MCF 10A (cell line): ENCODE measurements around the gene SIVA1. TPM values are rescaled to one million over a fixed set of nuclear protein-coding genes. Genes with fewer than 3 reads are reported as not detected.

Experiments
- BruUV-seq: library from RNA; stranded (reverse); fragments of 400-500 nt; replicated peaks from 2 replicates; lab custom pipeline; 2021; lab: Mats Ljungman, UMichigan
- CTCF ChIA-PET: fragments of 300-600 bp; sonication (Branson Sonifier 250); formaldehyde crosslinking; extraction: SDS; loops from one replicate; lab custom pipeline; 2021; ENCODE audit warnings: antibody characterized with exemption, inconsistent platforms; lab: Yijun Ruan, JAX
- POLR2A ChIA-PET: fragments of 300-600, 350-650 bp; sonication (Branson Sonifier 250); formaldehyde crosslinking; extraction: SDS; loops from one replicate; lab custom pipeline; 2020; ENCODE audit warnings: antibody characterized with exemption, inconsistent platforms; lab: Yijun Ruan, JAX
- DNase-seq: peaks from one replicate; pipeline ENCODE4 v3.0.0-alpha.2; 2018; ENCODE audit not compliant: unreplicated experiment
- H3K27ac Mint-ChIP-seq: one replicate; pipeline ENCODE4 v1.8.0; 2022; ENCODE audit warnings: mild to moderate bottlenecking, low read depth, mixed read lengths; ENCODE audit not compliant: unreplicated experiment
- H3K27me3 Mint-ChIP-seq: one replicate; pipeline ENCODE4 v1.8.0; 2022; ENCODE audit warnings: mixed read lengths; ENCODE audit not compliant: insufficient read depth, unreplicated experiment
- H3K36me3 Mint-ChIP-seq: one replicate; pipeline ENCODE4 v1.8.0; 2022; ENCODE audit warnings: mild to moderate bottlenecking, moderate library complexity, mixed read lengths; ENCODE audit not compliant: insufficient read depth, unreplicated experiment
- H3K4me1 Mint-ChIP-seq: one replicate; pipeline ENCODE4 v1.8.0; 2022; ENCODE audit warnings: mixed read lengths; ENCODE audit not compliant: insufficient read depth, unreplicated experiment
- H3K4me3 Mint-ChIP-seq: one replicate; pipeline ENCODE4 v1.8.0; 2022; ENCODE audit warnings: mild to moderate bottlenecking, moderate library complexity, mixed read lengths; ENCODE audit not compliant: unreplicated experiment
- H3K9me3 Mint-ChIP-seq: one replicate; pipeline ENCODE4 v1.8.0; 2022; ENCODE audit warnings: mixed read lengths; ENCODE audit not compliant: unreplicated experiment
- intact Hi-C: fragments of 100-400 bp; cut with micrococcal nuclease; formaldehyde crosslinking; loops from 2 replicates; pipeline ENCODE4 v1.14.1; 2022
- total RNA-seq: library from RNA; stranded (reverse); gene quantifications from 2 replicates; pipeline ENCODE4 v1.2.3, GENCODE V29; 2022
- TF ChIP-seq, protein P1 (sequence below): fragments of 200-600 bp; IDR thresholded peaks from one replicate; pipeline ENCODE4 v1.8.0; 2022; ENCODE audit warnings: antibody characterized with exemption, mild to moderate bottlenecking; ENCODE audit not compliant: unreplicated experiment

Gene SIVA1
- total RNA-seq, 1 experiment from 2014 or later: 63.3 TPM

DNA sequence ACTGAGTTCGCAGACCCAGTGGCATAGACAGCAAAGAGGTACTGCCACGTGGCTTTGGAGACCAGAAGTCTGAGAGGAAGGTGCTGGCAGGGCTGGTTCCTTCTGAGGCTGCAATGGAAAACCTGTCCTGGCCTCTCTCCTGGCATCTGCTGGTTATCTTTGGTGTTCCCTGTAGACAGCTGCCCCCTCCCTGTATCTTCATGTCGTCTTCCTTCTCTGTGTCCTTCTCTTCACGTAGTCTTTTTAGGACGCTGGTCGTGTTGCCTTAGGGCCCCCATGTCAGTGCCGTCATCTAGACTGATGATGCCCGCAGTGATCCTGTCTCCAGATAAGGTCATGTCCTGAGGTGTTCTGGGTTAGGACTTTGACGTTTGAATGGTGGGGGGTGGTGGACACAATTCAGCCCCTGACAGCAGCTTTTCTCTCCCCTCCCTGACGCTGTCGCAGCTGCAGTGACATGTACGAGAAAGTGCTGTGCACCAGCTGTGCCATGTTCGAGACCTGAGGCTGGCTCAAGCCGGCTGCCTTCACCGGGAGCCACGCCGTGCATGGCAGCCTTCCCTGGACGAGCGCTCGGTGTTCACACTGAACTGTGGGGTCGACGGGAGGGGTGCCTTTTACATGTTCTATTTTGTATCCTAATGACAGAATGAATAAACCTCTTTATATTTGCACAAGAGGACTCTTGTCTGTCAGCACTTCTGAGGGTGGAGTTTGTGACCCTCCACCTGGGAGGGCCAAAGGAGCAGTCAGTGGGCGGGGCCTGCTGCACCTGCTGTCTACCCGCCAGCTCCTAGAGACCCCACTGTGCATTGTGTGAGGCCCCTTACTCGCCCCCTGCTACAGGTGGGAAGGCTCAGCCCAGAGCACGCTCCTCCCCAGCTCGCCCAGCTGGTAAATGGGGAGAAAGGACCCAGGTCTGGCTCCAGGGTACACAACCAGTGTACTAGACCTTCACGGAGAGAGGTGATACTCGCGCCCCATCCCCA, 6.3 kb downstream of the SIVA1 start:
- H3K27ac Mint-ChIP-seq: no peak overlapping the region
- no peak for DNase-seq
- no peak overlapping the region for H3K4me3 Mint-ChIP-seq
- TF ChIP-seq, protein P1, sequence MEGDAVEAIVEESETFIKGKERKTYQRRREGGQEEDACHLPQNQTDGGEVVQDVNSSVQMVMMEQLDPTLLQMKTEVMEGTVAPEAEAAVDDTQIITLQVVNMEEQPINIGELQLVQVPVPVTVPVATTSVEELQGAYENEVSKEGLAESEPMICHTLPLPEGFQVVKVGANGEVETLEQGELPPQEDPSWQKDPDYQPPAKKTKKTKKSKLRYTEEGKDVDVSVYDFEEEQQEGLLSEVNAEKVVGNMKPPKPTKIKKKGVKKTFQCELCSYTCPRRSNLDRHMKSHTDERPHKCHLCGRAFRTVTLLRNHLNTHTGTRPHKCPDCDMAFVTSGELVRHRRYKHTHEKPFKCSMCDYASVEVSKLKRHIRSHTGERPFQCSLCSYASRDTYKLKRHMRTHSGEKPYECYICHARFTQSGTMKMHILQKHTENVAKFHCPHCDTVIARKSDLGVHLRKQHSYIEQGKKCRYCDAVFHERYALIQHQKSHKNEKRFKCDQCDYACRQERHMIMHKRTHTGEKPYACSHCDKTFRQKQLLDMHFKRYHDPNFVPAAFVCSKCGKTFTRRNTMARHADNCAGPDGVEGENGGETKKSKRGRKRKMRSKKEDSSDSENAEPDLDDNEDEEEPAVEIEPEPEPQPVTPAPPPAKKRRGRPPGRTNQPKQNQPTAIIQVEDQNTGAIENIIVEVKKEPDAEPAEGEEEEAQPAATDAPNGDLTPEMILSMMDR: no peak
- peaks cover 2% of the 10 kb centered on the region for H3K4me1 Mint-ChIP-seq
- H3K36me3 Mint-ChIP-seq: peaks cover 31% of the 10 kb centered on the region
- intact Hi-C loops: no loop called here
- no TSS peak for BruUV-seq
- H3K27me3 Mint-ChIP-seq: no peaks in the 10 kb centered on the region
- ChIA-PET POLR2A (no interaction called here), CTCF (no interaction called here)
- H3K9me3 Mint-ChIP-seq: no peaks in the 10 kb centered on the region

DNA sequence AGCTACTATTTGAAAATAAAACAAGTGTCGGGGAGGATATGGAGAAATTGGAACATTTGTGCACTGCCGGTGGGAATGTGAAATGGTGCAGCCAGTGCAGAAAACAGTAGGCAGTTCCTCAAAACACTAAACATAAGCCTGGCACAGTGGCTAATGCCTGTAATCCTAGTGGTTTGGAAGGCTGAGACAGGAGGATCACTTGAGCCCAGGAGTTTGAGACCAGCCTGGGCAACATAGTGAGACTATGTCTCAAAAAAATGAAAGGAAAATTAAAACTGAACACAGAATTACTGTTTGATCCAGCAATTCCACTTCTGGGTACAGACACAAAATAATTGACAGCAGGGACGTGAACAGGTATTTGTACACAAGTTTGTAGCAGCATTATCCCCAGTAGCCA, 12.6 kb downstream of the SIVA1 start:
- DNase-seq: no peak
- Mint-ChIP-seq H3K4me1 (no peaks in the 10 kb centered on the region), H3K27ac (no peak overlapping the region), H3K27me3 (no peaks in the 10 kb centered on the region), H3K36me3 (peaks cover 7% of the 10 kb centered on the region), H3K4me3 (no peak overlapping the region), H3K9me3 (peaks cover 11% of the 10 kb centered on the region)
- TF ChIP-seq, protein P1: no peak
- BruUV-seq: no TSS peak
- POLR2A ChIA-PET: interaction anchor here (0.7 to 1.2 kb wide), 2 partner anchors 17 to 85 kb away, joined by 3 to 4 read pairs; no protein-coding TSS in a partner anchor
- CTCF ChIA-PET: interaction anchor here (0.7 to 2.4 kb wide), 3 partner anchors 53 to 99 kb away, joined by 3 to 8 read pairs (median 4); no protein-coding TSS in a partner anchor
- intact Hi-C loops: no loop called here

DNA sequence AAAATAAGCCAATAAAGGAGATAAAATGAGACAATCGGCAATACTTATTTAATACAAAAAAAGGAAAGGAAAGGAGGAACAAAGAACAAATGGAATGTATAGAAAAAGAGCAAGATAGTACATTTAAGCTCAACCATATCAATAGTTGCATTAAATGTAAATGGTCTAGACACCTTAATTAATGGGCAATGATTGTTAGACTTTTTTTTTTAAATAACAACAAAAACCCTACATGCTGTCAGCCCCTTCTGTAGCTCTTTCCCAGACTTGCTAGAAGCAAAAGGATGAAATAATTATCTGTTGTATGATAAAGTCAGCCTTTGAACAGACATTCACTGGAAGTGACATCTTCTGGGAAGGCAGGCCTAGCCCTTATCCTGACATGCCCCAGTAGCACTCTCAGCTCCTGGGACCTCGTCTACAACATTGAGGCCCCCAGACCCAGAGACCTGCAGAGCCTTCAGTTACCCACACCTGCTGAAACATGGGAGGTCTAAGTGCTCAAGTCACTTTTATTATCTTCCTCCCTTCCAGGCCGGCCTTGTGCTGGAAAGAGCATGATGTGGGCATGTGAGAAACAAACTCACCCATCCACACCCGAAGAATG, 13.4 kb downstream of the SIVA1 start:
- Mint-ChIP-seq H3K4me3 (no peak overlapping the region), H3K9me3 (peaks cover 11% of the 10 kb centered on the region), H3K36me3 (peaks cover 15% of the 10 kb centered on the region), H3K4me1 (no peaks in the 10 kb centered on the region), H3K27ac (no peak overlapping the region), H3K27me3 (no peaks in the 10 kb centered on the region)
- intact Hi-C loops: no loop called here
- ChIA-PET CTCF (interaction anchor here (0.5 to 4.7 kb wide), 7 partner anchors 14 to 343 kb away, joined by 3 to 47 read pairs (median 4); partner anchors contain the start of gene SIVA1), POLR2A (interaction anchor here (0.7 to 1.2 kb wide), 3 partner anchors 10 to 85 kb away, joined by 3 to 4 read pairs (median 4); no protein-coding TSS in a partner anchor)
- TF ChIP-seq, protein P1: no peak
- no TSS peak for BruUV-seq
- DNase-seq: no peak
